ENCODE data around the gene RNASET2.

DNA sequence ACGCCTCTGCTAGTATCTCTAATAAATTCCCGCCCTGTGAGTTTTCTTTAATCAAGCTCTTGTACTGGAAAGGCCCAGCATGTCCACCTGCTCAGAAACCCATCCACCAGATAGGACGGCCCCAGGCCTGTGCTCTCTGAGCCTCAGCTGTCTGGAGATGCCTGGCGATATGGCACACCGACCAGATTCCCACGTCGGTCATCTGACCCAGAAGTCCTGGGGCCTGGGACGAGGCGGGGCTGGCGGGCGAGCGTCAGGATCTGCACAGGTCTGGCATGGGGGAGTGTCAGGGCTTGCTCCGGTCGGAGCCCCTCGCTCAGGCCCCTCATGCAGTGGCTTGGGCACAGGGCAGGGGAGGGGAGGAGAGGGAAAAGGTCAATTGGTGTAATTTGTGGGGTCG, 10.2 kb downstream of the RNASET2 start:
- no peak for TF ChIP-seq FOXM1 (CRISPR knock-in tag; IDR thresholded peaks at IDR 0.05)
- TF ChIP-seq MYC (CRISPR knock-in tag; IDR thresholded peaks at IDR 0.05; ENCODE audit: borderline replicate concordance), result no peak
- TF ChIP-seq ZNF615 (CRISPR knock-in tag; IDR thresholded peaks at IDR 0.05; ENCODE audit: borderline replicate concordance), result no peak
- no peak for TF ChIP-seq NFIC (IDR thresholded peaks at IDR 0.05; ENCODE audit: low read length)
- TF ChIP-seq ZNF138 (CRISPR knock-in tag; IDR thresholded peaks at IDR 0.05; ENCODE audit: low read depth), result no peak
- no peak for TF ChIP-seq PHF8 (CRISPR knock-in tag; IDR thresholded peaks at IDR 0.05)
- no peak for TF ChIP-seq TCF12 (IDR thresholded peaks at IDR 0.05)
- no peak for TF ChIP-seq TCF12 (CRISPR knock-in tag; IDR thresholded peaks at IDR 0.05)
- no peak for TF ChIP-seq ZNF282 (IDR thresholded peaks at IDR 0.05; ENCODE audit: partially characterized antibody)

All from HepG2 (cell line).